ENCODE results near the gene CBLN3.
A peak's percentile ranks its signal among the peaks of the same experiment; 100 is the strongest.

DNA sequence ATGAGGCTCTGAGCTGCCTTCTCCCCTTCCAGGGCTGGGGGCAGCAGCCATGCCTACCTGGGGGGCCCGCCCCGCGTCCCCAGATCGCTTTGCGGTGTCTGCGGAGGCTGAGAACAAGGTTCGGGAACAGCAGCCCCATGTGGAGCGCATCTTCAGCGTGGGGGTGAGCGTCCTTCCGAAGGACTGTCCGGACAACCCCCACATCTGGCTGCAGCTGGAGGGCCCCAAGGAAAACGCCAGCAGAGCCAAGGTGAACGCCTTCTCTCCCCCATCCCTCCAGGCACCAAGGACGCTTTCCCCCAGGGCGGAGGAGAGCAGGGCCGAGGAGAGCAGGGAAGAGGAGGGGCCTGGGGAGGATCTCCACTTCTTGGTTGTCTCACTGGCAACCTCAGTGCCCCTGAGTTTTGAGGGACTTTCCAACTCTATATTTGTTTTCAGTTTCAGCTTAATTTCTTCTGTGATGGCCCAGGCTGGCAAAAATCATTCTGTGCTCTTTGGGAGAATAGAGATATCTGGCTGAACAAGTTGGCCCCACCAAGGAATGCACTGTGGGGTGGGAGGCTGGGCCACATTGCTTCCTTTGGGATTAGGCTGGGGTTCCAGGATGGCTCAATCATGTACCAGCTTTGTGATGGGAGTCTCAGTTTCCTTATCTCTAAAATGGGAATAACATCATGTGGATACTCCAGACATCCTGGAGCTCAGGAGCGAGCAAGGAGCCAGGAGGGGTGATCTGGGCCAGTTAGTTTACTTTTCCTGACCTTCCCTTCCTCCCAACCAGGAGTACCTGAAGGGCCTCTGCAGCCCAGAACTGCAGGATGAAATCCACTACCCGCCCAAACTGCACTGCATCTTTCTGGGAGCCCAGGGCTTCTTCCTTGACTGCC is 1.5 kb upstream of the CBLN3 start:
- TF ChIP-seq POLR2A (IDR thresholded peaks at IDR 0.05; ENCODE audit: low read depth, low read length) (no peak; the same call in 1 of the 2 replicates), NFE2L2 (IDR thresholded peaks at IDR 0.05; ENCODE audit: low read depth, low read length) (no peak), RFX5 (IDR thresholded peaks at IDR 0.05; ENCODE audit: low read depth, low read length) (no peak), CHD1 (IDR thresholded peaks at IDR 0.05; ENCODE audit: low read depth, low read length) (0 out of 2 replicates have a peak, but pooled peaks have one; percentile 35), RAD21 (IDR thresholded peaks at IDR 0.05; ENCODE audit: low read length) (no peak), RCOR1 (IDR thresholded peaks at IDR 0.05; ENCODE audit: insufficient replicate concordance, low read length) (no peak), MXI1 (IDR thresholded peaks at IDR 0.05; ENCODE audit: borderline replicate concordance, low read depth, low read length) (no peak; the same call in 1 of the 2 replicates)
- TF ChIP-seq, protein P1, sequence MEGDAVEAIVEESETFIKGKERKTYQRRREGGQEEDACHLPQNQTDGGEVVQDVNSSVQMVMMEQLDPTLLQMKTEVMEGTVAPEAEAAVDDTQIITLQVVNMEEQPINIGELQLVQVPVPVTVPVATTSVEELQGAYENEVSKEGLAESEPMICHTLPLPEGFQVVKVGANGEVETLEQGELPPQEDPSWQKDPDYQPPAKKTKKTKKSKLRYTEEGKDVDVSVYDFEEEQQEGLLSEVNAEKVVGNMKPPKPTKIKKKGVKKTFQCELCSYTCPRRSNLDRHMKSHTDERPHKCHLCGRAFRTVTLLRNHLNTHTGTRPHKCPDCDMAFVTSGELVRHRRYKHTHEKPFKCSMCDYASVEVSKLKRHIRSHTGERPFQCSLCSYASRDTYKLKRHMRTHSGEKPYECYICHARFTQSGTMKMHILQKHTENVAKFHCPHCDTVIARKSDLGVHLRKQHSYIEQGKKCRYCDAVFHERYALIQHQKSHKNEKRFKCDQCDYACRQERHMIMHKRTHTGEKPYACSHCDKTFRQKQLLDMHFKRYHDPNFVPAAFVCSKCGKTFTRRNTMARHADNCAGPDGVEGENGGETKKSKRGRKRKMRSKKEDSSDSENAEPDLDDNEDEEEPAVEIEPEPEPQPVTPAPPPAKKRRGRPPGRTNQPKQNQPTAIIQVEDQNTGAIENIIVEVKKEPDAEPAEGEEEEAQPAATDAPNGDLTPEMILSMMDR (conservative IDR thresholded peaks at IDR 0.05; ENCODE audit: low read depth, low read length), result no peak

Data from IMR-90 (cell line).